Measurements from ENCODE around the gene CLK4.
A peak's percentile ranks its signal among the peaks of the same experiment; 100 is the strongest.
"Not testable (repeated sequence)": the region's sequence is repeated elsewhere in the genome, so short reads cannot be mapped to it uniquely, and the experiment has no call there.

The CLK4 gene

DNA sequence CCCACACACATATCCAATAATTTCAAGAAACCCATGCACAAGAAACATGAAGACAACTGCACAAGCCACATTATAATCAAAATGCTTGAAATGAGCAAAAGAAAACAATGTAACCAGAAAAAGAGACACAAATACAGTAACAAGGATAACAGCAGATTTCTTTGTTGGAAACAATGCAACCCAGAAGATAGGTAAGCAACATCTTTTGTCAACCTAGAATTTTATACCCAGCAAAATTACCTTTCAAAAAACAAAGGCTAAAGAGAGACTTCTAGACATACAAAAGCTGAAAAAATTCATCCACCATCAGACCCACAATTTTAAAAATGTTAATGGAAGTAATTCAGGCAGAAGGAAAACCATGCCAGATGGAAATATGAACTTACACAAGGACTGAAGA, 31.7 kb downstream of the CLK4 start:
- H3K36me3 ChIP-seq (ENCODE audit: control insufficient read depth, insufficient read depth, low read length) = no peaks in the 10 kb centered on the region
- peaks cover 4% of the 10 kb centered on the region for H3K27me3 ChIP-seq (ENCODE audit: control insufficient read depth, insufficient read depth, low read length)
- no peaks in the 10 kb centered on the region for H3K4me1 ChIP-seq (ENCODE audit: control insufficient read depth, insufficient read depth, low read length)
- no peak overlapping the region for H3K9ac ChIP-seq (ENCODE audit: low read depth, low read length)
- H3K4me3 ChIP-seq (ENCODE audit: low read depth, low read length) = no peak overlapping the region
- H3K9me3 ChIP-seq (ENCODE audit: control insufficient read depth, insufficient read depth, low read length) = peaks cover 3% of the 10 kb centered on the region

- Histone ChIP-seq H3K27me3 (ENCODE audit: control insufficient read depth, insufficient read depth, low read length) (peaks cover 25% of the 10 kb centered on the region), H3K9ac (ENCODE audit: low read depth, low read length) (no peak overlapping the region), H3K9me3 (ENCODE audit: control insufficient read depth, insufficient read depth, low read length) (peaks cover 3% of the 10 kb centered on the region), H3K4me3 (ENCODE audit: low read depth, low read length) (peak overlapping the region; percentile 69), H3K4me1 (ENCODE audit: control insufficient read depth, insufficient read depth, low read length) (peaks cover 6% of the 10 kb centered on the region), H3K36me3 (ENCODE audit: control insufficient read depth, insufficient read depth, low read length) (no peaks in the 10 kb centered on the region)
These were observed 35.9 kb downstream of the CLK4 start for GRCh38 chr5:178590924-178591423.

- H3K36me3 ChIP-seq (ENCODE audit: control insufficient read depth, insufficient read depth, low read length) = no peaks in the 10 kb centered on the region
- peak within 1 kb of the TSS; percentile 69 for H3K4me3 ChIP-seq (ENCODE audit: low read depth, low read length)
- peak within 1 kb of the TSS; percentile 71 for H3K9ac ChIP-seq (ENCODE audit: low read depth, low read length)
- H3K27me3 ChIP-seq (ENCODE audit: control insufficient read depth, insufficient read depth, low read length) = peaks cover 25% of the 10 kb centered on the region
- peaks cover 3% of the 10 kb centered on the region for H3K9me3 ChIP-seq (ENCODE audit: control insufficient read depth, insufficient read depth, low read length)
- peaks cover 6% of the 10 kb centered on the region for H3K4me1 ChIP-seq (ENCODE audit: control insufficient read depth, insufficient read depth, low read length)
These were observed 36.5 kb downstream of the CLK4 start, which contains the start of gene COL23A1 for GRCh38 chr5:178590141-178590923. TSS of gene COL23A1 (minus strand) at chr5:178590393.

- H3K36me3 ChIP-seq (ENCODE audit: control insufficient read depth, insufficient read depth, low read length) = no peaks in the 10 kb centered on the region
- peak overlapping the region; percentile 69 for H3K4me3 ChIP-seq (ENCODE audit: low read depth, low read length)
- peaks cover 25% of the 10 kb centered on the region for H3K27me3 ChIP-seq (ENCODE audit: control insufficient read depth, insufficient read depth, low read length)
- peaks cover 6% of the 10 kb centered on the region for H3K4me1 ChIP-seq (ENCODE audit: control insufficient read depth, insufficient read depth, low read length)
- H3K9me3 ChIP-seq (ENCODE audit: control insufficient read depth, insufficient read depth, low read length) = no peaks in the 10 kb centered on the region
- peak overlapping the region; percentile 71 for H3K9ac ChIP-seq (ENCODE audit: low read depth, low read length)
These were observed 37.4 kb downstream of the CLK4 start for GRCh38 chr5:178589180-178590140.

DNA sequence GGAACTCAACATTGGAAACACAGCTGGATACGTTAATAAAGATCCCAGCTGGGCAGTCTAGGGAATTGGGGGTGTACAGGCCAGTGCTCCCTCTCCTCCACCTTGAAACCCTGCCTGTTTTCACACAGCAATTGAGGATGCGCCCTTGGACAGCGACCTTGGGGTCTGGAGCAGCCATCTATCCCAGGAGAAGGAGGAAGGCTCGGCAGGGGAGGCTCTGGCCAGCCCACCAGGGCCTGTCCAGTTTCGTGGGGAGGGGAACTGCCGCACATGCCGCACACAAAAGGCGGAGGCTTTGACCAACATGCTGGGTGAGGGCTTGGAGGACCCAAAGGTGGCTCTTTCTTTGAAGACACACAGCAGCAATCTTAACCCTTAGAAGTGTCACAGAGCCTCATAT, 38.1 kb downstream of the CLK4 start:
- peaks cover 25% of the 10 kb centered on the region for H3K27me3 ChIP-seq (ENCODE audit: control insufficient read depth, insufficient read depth, low read length)
- no peaks in the 10 kb centered on the region for H3K36me3 ChIP-seq (ENCODE audit: control insufficient read depth, insufficient read depth, low read length)
- H3K4me3 ChIP-seq (ENCODE audit: low read depth, low read length) = peak overlapping the region; percentile 69
- no peak overlapping the region for H3K9ac ChIP-seq (ENCODE audit: low read depth, low read length)
- H3K4me1 ChIP-seq (ENCODE audit: control insufficient read depth, insufficient read depth, low read length) = peaks cover 6% of the 10 kb centered on the region
- no peaks in the 10 kb centered on the region for H3K9me3 ChIP-seq (ENCODE audit: control insufficient read depth, insufficient read depth, low read length)

- no peaks in the 10 kb centered on the region for H3K36me3 ChIP-seq (ENCODE audit: control insufficient read depth, insufficient read depth, low read length)
- H3K27me3 ChIP-seq (ENCODE audit: control insufficient read depth, insufficient read depth, low read length) = peaks cover 25% of the 10 kb centered on the region
- H3K4me1 ChIP-seq (ENCODE audit: control insufficient read depth, insufficient read depth, low read length) = peaks cover 6% of the 10 kb centered on the region
- no peak overlapping the region for H3K4me3 ChIP-seq (ENCODE audit: low read depth, low read length)
- no peak overlapping the region for H3K9ac ChIP-seq (ENCODE audit: low read depth, low read length)
- no peaks in the 10 kb centered on the region for H3K9me3 ChIP-seq (ENCODE audit: control insufficient read depth, insufficient read depth, low read length)
These were observed 38.9 kb downstream of the CLK4 start for GRCh38 chr5:178587763-178588611.

DNA sequence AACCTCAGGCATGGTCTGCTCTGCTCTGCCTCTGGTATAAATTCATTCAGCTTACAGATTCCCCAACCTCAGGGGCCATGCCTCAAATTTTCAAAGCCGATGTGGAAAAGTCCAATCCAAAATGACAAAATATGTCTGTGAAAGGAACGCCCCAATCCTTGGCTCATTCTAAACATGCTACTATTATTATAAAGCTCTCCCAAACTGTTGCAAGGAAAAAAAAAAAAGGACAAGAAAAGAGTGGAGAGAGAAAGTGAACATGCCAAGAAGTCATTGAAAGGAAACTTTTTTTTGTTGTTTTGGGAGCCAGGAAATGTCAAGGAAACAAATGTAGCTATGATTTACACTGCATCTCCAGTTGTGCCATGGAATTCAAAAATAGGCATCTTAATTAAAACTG, 40.5 kb downstream of the CLK4 start:
- H3K9ac ChIP-seq (ENCODE audit: low read depth, low read length) = no peak overlapping the region

GRCh38 chr5:178585421-178585820, 41.4 kb downstream of the CLK4 start:
- not testable (repeated sequence) for H3K9me3 ChIP-seq (ENCODE audit: control insufficient read depth, insufficient read depth, low read length); H3K36me3 ChIP-seq (ENCODE audit: control insufficient read depth, insufficient read depth, low read length)

More for the DNA sequence above, 40.5 kb downstream of the CLK4 start:
- Histone ChIP-seq H3K9me3 (ENCODE audit: control insufficient read depth, insufficient read depth, low read length) (no peaks in the 10 kb centered on the region), H3K4me1 (ENCODE audit: control insufficient read depth, insufficient read depth, low read length) (peaks cover 6% of the 10 kb centered on the region), H3K36me3 (ENCODE audit: control insufficient read depth, insufficient read depth, low read length) (no peaks in the 10 kb centered on the region), H3K27me3 (ENCODE audit: control insufficient read depth, insufficient read depth, low read length) (peaks cover 25% of the 10 kb centered on the region), H3K4me3 (ENCODE audit: low read depth, low read length) (no peak overlapping the region)

GRCh38 chr5:178583279-178583678, 43.6 kb downstream of the CLK4 start:
- Histone ChIP-seq H3K9me3 (ENCODE audit: control insufficient read depth, insufficient read depth, low read length) (no peaks in the 10 kb centered on the region), H3K4me3 (ENCODE audit: low read depth, low read length) (no peak overlapping the region), H3K36me3 (ENCODE audit: control insufficient read depth, insufficient read depth, low read length) (no peaks in the 10 kb centered on the region), H3K9ac (ENCODE audit: low read depth, low read length) (no peak overlapping the region), H3K4me1 (ENCODE audit: control insufficient read depth, insufficient read depth, low read length) (peaks cover 6% of the 10 kb centered on the region), H3K27me3 (ENCODE audit: control insufficient read depth, insufficient read depth, low read length) (peaks cover 9% of the 10 kb centered on the region)

More at GRCh38 chr5:178585421-178585820, 41.4 kb downstream of the CLK4 start:
- H3K27me3 ChIP-seq (ENCODE audit: control insufficient read depth, insufficient read depth, low read length) = peaks cover 22% of the 10 kb centered on the region
- H3K4me1 ChIP-seq (ENCODE audit: control insufficient read depth, insufficient read depth, low read length); H3K9ac ChIP-seq (ENCODE audit: low read depth, low read length); H3K4me3 ChIP-seq (ENCODE audit: low read depth, low read length): not testable (repeated sequence)

DNA sequence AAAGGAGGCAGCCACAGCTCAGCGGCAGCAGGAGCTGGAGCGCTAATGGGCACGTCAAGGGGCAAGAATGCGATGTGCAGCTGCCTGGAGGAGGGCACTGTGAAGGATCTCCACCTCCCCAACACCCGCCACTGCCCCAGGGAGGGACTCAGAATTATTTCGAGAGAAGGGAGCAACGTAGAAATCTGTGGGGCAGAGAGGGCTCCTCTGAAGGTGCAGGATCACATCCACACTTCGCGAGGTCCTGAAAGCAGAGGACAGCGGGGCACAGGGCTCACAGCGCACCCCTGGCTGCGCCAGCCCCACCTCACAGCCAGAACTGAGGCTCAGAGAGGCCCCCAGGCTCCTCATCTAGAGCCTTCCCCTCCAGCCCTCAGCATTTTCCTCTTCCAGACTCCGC, 44.6 kb downstream of the CLK4 start:
- H3K4me3 ChIP-seq (ENCODE audit: low read depth, low read length) = no peak overlapping the region
- no peaks in the 10 kb centered on the region for H3K36me3 ChIP-seq (ENCODE audit: control insufficient read depth, insufficient read depth, low read length)
- no peaks in the 10 kb centered on the region for H3K9me3 ChIP-seq (ENCODE audit: control insufficient read depth, insufficient read depth, low read length)
- no peak overlapping the region for H3K9ac ChIP-seq (ENCODE audit: low read depth, low read length)
- no peaks in the 10 kb centered on the region for H3K27me3 ChIP-seq (ENCODE audit: control insufficient read depth, insufficient read depth, low read length)
- no peaks in the 10 kb centered on the region for H3K4me1 ChIP-seq (ENCODE audit: control insufficient read depth, insufficient read depth, low read length)

GRCh38 chr5:178581621-178582020, 45.2 kb downstream of the CLK4 start:
- no peak overlapping the region for H3K4me3 ChIP-seq (ENCODE audit: low read depth, low read length)
- no peaks in the 10 kb centered on the region for H3K9me3 ChIP-seq (ENCODE audit: control insufficient read depth, insufficient read depth, low read length)
- H3K9ac ChIP-seq (ENCODE audit: low read depth, low read length) = no peak overlapping the region
- no peaks in the 10 kb centered on the region for H3K4me1 ChIP-seq (ENCODE audit: control insufficient read depth, insufficient read depth, low read length)
- no peaks in the 10 kb centered on the region for H3K36me3 ChIP-seq (ENCODE audit: control insufficient read depth, insufficient read depth, low read length)
- H3K27me3 ChIP-seq (ENCODE audit: control insufficient read depth, insufficient read depth, low read length) = no peaks in the 10 kb centered on the region
